SKM-1 (cell line): ENCODE data around the gene CD4.

Source experiments
- DNase-seq: peaks from one replicate; lab custom pipeline; 2025; ENCODE audit not compliant: unreplicated experiment; lab: John Stamatoyannopoulos, UW

Gene CD4

DNA sequence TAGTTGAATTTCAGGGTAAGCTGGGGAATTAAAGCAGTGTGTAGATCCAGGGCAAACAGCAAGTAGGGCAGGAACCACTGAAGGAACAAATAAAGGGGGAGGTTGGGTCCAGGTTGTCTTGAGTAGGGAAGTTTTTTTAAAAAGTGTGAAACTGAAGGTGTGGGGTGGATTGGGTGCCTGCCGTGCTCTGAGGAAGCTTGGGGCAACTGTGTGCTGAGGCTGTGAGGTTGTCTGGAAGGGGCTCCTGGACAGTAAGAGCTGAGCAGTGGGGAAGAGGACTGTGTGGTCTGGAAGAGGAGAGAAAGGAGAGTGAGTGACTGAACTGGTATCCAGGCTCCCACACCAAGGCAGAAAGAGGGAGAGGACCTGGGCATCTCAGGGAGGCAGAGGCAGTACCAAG, 21.4 kb downstream of the CD4 start:
- no peak for DNase-seq

DNA sequence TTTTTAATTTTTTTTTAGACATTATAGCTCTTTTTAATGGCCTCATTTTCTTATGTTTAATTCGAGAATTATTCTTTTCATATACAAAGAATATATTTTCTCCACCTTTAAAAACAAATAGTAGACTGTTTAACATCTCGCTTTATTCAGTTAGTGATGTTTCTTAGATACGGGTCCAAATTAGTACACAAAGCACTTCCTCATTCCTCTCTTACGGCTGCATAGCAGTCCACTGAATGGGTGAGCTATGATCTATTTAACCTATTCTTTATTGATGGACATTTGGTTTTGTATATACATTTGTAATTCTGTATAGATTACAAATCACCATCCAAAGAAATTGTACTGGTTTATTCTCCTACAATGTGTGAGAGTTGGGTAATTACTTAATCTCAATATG, 24.0 kb downstream of the CD4 start:
- no peak for DNase-seq

DNA sequence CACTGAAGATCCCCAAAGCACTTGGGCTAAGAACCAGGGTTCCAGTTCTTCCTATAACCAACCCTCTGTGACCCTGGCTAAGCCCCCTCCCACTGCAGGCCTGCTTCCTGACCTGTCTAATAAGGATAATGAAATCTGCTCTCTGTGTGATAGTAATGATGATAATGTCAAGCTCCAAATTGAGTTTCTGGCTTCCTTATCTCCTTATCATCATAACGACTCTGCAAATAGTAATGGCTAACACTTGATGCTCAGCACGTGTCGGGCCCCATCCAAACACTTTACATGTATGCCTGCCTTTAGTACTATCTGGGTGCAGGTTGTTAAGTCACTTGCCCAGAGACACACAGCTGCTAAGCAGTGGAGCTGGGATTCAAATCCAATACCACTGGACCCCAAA, 27.3 kb downstream of the CD4 start:
- no peak for DNase-seq

DNA sequence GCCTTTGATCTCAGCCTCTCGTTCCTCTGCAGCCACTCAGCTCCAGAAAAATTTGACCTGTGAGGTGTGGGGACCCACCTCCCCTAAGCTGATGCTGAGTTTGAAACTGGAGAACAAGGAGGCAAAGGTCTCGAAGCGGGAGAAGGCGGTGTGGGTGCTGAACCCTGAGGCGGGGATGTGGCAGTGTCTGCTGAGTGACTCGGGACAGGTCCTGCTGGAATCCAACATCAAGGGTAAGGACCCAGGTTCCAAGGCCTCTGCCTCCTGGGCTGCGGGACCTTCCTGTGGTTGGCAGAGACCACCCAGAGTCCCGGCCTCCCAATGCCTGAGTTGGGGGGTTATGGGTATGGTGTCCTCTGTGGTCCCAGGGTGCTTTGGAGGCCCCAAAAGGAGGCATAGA, 27.8 kb downstream of the CD4 start:
- no peak for DNase-seq

DNA sequence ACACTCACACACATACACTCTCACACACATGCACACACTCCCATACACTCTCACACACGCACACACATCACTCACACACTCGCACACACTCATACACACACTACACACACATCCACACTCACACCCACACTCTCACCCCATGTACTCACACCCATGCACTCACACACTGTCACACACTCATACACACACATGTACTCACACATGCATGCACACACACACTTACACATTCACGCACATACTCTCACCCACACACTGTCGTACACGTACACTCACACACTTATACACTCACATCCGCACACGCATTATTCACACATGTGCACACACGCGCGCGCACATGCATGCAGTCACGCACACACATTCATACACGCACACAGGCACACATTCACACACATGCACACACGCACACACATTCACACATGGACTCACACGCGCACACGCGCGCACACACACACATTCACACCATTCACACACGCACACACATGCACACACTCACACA, 28.4 kb downstream of the CD4 start:
- DNase-seq = no peak

DNA sequence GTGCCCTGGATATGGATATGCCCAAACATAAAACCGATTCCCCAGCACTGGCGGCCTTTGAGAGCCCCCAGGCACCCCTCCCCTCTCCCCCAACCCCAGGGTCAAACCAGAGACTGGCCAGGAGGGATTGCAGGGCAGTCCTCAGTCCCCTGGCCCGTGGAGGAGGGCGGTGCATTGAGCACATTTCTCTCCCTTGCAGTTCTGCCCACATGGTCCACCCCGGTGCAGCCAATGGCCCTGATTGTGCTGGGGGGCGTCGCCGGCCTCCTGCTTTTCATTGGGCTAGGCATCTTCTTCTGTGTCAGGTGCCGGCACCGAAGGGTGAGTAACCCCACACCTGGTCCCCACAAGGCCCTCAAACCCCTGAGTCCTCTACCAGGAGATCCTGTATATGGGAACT, 28.9 kb downstream of the CD4 start:
- no peak for DNase-seq

DNA sequence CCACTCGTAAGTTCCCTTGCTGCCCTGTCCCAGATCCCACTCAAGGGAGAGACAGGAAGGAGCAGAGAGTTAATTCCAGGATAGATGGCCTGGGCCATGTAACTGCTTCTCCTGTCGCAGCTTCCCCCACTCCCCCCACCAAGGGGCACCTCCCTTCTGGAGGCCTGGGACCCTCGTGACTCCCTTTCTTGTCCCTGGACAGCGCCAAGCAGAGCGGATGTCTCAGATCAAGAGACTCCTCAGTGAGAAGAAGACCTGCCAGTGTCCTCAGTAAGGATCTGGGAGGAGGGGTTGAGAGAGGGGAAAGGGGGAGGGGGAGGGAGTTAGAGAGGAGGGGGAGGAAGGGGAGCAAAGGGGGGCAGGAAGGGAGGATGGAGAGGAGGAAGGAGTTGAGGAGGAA, 29.3 kb downstream of the CD4 start:
- DNase-seq = no peak

DNA sequence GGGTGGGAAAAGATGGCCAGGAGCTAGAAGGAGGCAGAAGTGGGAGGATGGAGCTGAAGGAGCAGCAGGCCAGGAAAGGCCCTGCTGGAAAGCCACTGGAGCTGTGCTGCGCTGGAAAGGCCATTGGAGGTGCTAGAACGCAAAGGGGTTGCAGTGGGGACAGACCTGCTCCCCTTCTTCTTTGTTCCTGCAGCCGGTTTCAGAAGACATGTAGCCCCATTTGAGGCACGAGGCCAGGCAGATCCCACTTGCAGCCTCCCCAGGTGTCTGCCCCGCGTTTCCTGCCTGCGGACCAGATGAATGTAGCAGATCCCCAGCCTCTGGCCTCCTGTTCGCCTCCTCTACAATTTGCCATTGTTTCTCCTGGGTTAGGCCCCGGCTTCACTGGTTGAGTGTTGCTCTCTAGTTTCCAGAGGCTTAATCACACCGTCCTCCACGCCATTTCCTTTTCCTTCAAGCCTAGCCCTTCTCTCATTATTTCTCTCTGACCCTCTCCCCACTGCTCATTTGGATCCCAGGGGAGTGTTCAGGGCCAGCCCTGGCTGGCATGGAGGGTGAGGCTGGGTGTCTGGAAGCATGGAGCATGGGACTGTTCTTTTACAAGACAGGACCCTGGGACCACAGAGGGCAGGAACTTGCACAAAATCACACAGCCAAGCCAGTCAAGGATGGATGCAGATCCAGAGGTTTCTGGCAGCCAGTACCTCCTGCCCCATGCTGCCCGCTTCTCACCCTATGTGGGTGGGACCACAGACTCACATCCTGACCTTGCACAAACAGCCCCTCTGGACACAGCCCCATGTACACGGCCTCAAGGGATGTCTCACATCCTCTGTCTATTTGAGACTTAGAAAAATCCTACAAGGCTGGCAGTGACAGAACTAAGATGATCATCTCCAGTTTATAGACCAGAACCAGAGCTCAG, 30.0 kb downstream of the CD4 start:
- no peak for DNase-seq

DNA sequence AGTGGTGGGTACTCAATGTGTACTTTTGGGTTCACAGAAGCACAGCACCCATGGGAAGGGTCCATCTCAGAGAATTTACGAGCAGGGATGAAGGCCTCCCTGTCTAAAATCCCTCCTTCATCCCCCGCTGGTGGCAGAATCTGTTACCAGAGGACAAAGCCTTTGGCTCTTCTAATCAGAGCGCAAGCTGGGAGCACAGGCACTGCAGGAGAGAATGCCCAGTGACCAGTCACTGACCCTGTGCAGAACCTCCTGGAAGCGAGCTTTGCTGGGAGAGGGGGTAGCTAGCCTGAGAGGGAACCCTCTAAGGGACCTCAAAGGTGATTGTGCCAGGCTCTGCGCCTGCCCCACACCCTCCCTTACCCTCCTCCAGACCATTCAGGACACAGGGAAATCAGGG, 30.8 kb downstream of the CD4 start:
- no peak for DNase-seq

DNA sequence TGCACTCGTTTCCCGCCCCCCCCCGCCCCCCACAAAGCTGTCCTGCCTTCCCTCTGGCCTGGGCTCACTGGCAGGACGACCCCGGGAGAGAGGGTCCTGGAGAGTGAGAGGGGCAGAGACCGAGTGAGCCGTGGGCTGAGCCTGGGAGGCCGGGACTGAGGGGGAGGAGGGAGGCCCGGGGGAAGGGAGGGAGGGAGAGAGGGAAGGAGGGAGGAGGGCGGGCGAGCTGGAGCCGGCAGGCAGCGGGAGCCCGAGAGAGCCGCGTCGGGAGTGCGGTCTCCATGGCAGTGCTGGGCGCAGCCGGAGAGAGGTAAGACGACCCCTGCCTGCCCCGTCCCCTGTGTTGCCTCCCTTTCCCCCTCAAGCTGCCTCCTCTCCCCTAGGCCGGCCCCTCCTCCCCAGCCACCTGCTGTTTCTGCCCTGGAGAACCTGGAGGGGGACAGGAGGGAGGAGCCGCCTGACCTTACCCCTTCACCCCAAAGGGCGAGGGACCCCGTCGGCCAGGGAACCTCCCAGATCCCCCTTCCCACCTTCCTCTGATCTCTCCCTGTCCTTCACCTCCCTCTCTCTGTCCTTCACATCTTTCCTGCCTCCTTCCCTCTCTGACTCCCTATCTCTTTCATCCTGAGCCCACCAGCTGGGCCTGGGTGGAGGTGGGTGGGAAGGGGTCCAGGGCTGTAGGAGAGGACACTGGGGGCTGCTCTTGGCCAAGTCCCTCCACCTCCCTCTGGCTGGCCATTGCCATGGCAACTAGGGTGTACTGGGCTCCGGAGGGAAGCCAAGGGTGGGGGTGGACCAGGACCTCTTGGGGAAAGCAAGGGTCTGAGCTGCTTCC, 32.5 kb downstream of the CD4 start, which contains the start of gene GPR162:
GPR162 (plus strand) TSS at position 231 of the 835 bp plus-strand sequence. CDS start 2,078 bp downstream, outside the sequence.
- DNase-seq = no peak

DNA sequence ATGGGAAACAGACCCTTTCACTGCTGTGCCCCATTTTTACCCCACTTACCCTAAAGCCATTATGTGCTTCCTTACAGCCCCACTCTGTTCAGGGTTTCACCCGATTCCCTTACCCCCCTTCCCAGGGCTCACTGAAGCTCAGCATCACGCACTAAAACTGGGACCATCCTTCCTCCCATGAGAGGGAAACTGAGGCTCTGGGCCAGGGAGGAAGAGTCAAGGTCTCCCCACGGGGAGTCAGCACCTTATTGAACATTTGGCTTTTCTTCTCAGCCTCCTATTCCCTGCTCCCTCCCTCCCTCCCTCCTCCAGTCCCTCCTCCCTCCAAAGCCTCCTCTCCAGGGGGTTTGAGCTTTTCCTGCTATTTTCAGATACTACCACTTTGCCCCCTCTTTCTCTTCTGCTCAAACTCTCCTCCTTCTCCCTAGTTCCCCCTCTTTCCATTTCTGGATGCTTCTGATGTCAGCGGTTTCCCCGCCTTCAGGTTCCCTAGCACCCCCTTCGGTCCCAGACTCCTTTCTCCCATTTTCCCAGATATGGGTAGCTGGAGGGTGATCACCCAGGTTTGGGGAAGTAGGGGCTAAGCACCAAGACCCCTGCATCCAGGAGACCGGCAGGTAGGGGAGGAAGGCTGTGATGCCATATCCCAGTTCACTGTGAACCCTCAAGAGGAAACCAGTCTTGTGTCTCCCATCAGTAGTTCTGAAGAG, 33.3 kb downstream of the CD4 start:
- no peak for DNase-seq

DNA sequence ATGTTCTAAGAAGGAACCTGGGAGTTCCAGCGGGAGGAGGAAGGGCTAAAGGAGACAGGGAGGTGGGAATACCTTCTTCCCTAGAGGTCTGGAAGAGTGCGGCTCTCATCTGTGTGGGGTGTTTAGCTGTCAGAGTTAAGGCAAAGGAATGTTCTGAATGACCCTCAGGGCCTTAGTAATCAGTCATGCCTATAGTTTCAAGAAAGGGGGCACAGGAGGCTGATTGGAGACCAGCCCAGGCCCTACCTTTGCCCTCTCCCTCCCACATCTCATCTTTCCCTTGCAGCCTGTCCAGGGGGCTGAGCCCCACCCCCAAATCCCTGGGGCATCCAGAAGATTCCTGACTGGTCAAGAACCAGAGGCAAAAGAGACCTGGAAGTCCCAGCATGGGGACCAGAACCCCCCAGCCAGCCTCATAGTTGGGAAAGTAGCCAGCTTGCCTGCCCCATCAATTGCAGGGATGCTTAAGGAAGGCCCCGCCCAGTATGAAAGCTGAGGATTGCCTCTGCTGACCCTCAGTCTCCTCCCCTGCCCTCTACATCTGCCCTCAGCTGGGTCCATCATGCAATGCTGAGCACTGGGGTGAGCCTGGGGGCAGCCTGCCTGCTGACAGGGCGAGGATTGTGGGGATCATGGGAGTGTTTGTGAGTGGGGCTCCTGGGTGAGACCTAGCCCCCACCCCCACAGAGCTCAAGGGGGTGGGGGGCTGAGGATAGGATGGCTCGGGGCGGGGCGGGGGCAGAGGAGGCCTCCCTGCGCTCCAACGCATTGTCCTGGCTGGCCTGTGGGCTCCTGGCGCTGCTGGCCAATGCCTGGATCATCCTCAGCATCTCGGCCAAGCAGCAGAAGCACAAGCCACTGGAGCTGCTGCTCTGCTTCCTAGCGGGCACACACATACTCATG, 34.1 kb downstream of the CD4 start:
- no peak for DNase-seq

DNA sequence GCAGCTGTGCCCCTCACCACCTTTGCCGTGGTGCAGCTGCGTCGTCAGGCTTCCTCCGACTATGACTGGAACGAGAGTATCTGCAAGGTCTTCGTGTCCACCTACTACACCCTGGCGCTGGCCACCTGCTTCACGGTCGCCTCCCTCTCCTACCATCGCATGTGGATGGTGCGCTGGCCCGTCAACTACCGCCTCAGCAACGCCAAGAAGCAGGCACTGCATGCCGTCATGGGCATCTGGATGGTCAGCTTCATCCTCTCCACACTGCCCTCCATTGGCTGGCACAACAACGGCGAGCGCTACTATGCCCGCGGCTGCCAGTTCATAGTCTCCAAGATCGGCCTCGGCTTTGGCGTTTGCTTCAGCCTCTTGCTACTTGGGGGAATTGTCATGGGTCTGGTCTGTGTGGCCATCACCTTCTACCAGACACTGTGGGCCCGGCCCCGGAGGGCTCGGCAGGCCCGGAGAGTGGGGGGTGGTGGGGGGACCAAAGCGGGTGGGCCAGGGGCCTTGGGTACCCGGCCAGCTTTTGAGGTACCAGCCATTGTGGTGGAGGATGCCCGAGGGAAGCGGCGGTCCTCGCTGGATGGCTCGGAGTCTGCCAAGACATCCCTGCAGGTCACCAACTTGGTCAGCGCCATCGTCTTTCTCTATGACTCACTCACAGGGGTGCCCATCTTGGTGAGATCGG, 34.9 kb downstream of the CD4 start:
- no peak for DNase-seq

DNA sequence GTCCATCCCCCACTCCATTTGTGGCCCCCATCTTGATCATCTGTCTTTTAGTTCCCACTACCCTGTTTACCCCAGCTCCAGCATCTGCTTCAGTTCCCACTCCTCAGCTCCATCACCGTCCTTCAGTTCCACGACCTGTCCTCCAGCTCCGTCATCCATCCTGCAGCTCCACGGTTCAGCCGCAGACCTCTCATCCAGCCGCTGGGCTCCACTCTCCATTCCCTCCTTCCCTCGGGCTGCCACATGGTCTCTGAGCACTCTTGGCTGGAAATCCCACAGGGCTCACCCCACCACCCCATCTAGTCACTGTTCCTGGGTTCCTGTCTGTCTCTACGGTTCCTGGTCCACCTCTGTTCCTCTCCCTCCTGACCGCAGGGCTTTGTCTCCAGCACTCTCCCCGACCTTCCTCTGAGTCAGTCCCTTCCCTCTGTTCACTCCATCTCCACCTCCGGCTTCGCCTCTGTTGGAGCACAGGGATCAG, 35.6 kb downstream of the CD4 start:
- DNase-seq = no peak

DNA sequence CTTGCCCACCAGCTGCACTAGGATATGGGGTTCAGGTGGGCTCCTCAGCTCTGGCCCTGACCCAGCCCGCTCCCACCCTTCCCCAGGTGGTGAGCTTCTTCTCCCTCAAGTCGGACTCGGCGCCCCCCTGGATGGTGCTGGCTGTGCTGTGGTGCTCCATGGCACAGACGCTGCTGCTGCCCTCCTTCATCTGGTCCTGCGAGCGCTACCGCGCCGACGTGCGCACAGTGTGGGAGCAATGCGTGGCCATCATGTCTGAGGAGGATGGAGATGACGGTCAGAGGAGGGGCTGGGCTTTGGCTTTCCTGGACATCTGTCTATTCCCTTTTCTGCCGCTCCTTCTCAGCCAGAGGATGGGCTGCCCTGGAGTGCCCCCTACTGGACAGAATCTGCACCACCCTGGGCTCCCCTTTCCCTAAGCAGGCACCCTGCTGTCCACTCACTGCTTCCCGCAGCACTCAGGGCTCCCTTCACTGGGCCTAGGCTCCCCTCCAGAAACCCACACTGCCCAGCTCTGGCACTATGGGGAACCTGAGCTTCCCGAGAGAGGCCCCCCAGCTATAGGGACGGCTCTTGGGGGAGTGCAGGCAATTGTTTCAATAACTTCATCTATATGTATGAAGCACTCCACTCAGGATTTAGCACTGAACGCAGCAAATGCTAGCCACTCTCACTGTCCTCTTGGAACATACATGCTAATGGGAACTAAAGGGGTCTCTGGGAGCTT, 36.2 kb downstream of the CD4 start:
- DNase-seq = peak; percentile 21

DNA sequence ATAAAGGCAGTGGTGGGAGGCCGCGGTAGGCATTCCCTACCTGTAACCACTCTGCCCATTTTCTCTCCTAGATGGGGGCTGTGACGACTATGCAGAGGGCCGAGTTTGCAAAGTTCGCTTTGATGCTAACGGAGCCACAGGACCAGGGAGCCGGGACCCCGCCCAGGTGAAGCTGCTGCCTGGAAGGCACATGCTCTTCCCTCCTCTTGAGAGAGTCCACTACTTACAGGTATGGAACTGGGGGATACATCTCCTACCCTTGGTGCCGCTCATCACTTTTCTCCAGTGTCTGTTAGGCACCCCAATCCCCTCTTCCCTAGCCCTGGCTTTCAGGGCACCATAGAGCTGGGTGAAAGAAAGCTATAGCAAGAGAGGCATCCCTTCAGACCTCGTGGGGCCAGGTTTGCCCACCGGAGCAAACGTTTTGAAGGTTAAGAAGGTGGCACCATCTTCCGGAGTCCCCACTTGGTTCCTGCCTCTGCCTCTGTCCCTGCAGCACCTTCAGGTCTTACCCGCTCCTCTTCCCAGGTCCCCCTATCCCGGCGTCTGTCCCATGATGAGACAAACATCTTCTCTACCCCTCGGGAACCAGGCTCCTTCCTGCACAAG, 36.9 kb downstream of the CD4 start:
- no peak for DNase-seq

DNA sequence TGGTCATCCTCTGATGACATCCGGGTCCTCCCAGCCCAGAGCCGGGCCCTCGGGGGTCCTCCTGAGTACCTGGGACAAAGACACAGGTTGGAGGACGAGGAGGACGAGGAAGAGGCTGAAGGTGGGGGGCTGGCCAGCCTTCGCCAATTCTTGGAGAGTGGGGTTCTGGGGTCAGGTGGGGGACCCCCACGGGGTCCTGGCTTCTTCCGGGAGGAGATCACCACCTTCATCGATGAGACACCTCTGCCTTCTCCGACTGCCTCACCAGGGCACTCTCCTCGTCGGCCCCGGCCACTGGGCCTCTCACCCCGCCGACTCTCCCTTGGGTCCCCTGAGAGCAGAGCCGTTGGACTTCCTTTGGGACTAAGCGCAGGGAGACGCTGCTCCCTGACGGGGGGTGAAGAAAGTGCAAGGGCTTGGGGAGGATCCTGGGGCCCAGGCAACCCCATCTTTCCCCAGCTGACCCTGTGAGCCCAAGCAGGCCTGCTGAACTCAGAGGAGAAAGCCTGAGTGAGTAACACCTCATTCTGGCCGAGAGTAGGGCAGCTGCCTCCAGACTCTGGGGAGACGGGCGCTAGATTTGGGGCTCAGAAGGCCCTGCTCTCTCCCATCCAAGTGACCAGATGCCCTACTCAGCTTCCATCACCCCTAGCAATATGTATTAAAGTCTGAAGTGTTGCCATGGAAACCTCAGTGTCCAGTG, 37.6 kb downstream of the CD4 start:
- DNase-seq = no peak

DNA sequence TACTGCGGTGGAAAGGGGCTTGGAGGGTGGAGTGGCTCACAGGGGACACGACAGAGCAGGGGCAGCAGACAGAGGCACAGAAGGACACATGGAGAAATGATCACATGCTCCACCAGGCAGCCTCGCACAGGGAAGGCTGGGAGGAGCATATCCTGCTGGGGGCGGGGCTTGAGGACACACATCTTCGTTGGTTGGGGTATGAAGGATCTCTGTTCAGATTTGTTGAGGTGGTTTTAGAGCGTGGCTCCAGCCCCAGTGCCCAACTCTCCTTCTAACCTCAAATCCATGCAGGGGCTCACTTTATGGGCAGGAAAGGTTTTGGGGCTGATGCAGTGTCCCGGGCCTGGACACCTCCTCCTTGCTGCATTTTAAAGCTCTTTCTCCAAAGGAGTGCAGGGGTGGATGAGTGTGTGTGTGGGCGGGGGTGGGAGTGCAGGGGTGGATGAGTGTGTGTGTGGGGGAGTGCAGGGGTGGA, 38.1 kb downstream of the CD4 start:
- no peak for DNase-seq
